Mesenchymal stem cell (in vitro differentiated cells and primary cell): Measurements from ENCODE around the gene TMEM202.
"Not testable (repeated sequence)": the region's sequence is repeated elsewhere in the genome, so short reads cannot be mapped to it uniquely, and the experiment has no call there.

Experiments used
- DNase-seq: peaks from one replicate; pipeline ENCODE4 v3.0.0-alpha.2; 2013
- H2AFZ ChIP-seq: one replicate; pipeline ENCODE4 v1.6.1; 2013; ENCODE audit warnings: low read depth, mild to moderate bottlenecking, control low read depth, inconsistent platforms, low read length, moderate library complexity
- H2AK5ac ChIP-seq: 2 replicates; pipeline ENCODE4 v1.6.1; 2013; ENCODE audit warnings: low read length, moderate library complexity, mild to moderate bottlenecking, inconsistent platforms; ENCODE audit not compliant: severe bottlenecking
- H2BK120ac ChIP-seq: one replicate; pipeline ENCODE4 v1.6.1; 2013; ENCODE audit warnings: low read depth, mild to moderate bottlenecking, inconsistent platforms, low read length, moderate library complexity
- H2BK12ac ChIP-seq, 2 experiments: one replicate each; pipeline ENCODE4 v1.6.1; 2013; ENCODE audit warnings: inconsistent platforms in 2 of 2, low read length in 2 of 2, mild to moderate bottlenecking in 2 of 2, moderate library complexity in 2 of 2, control low read depth in 1 of 2
- H2BK15ac ChIP-seq: one replicate; pipeline ENCODE4 v1.6.1; 2013; ENCODE audit warnings: mild to moderate bottlenecking, low read depth, inconsistent platforms; ENCODE audit not compliant: poor library complexity, severe bottlenecking
- H2BK5ac ChIP-seq: 2 replicates; pipeline ENCODE4 v1.6.1; 2013; ENCODE audit warnings: low read depth, mild to moderate bottlenecking, low read length, control low read depth, inconsistent platforms; ENCODE audit not compliant: poor library complexity, severe bottlenecking
- H3K14ac ChIP-seq, 2 experiments: one replicate each; pipeline ENCODE4 v1.6.1; 2013; ENCODE audit warnings: inconsistent platforms in 2 of 2, low read length in 2 of 2, control low read depth in 1 of 2, mild to moderate bottlenecking in 1 of 2, moderate library complexity in 1 of 2
- H3K18ac ChIP-seq, 2 experiments: one replicate each; pipeline ENCODE4 v1.6.1; 2013; ENCODE audit warnings: inconsistent platforms in 2 of 2, low read length in 2 of 2, control low read depth in 1 of 2, low read depth in 1 of 2, mild to moderate bottlenecking in 1 of 2
- H3K23ac ChIP-seq, 2 experiments: one replicate each; pipeline ENCODE4 v1.6.1; 2013; ENCODE audit warnings: inconsistent platforms in 2 of 2, low read length in 2 of 2, mild to moderate bottlenecking in 2 of 2, moderate library complexity in 2 of 2, control low read depth in 1 of 2
- H3K27ac ChIP-seq: 2 replicates; pipeline ENCODE4 v1.5.1; 2013; ENCODE audit warnings: mild to moderate bottlenecking, moderate library complexity, low read length, control low read depth, inconsistent platforms; ENCODE audit not compliant: poor library complexity, severe bottlenecking
- H3K27me3 ChIP-seq, 2 experiments: 2 replicates each; pipeline versions ENCODE4 v1.6.1 to v1.7.0; 2013; ENCODE audit warnings: low read length in 2 of 2, mild to moderate bottlenecking in 2 of 2, moderate library complexity in 2 of 2, control low read depth in 1 of 2, inconsistent platforms in 1 of 2; ENCODE audit not compliant: control insufficient read depth in 1 of 2, insufficient read depth in 1 of 2
- H3K36me3 ChIP-seq, 2 experiments: 2 replicates each; pipeline versions ENCODE4 v1.6.1 to v1.7.0; 2013; ENCODE audit warnings: low read length in 2 of 2, control low read depth in 1 of 2, inconsistent platforms in 1 of 2, low read depth in 1 of 2, mild to moderate bottlenecking in 1 of 2; ENCODE audit not compliant: insufficient read depth in 2 of 2, control insufficient read depth in 1 of 2
- H3K4ac ChIP-seq, 2 experiments: one replicate each; pipeline ENCODE4 v1.6.1; 2013; ENCODE audit warnings: inconsistent platforms in 2 of 2, low read length in 2 of 2, mild to moderate bottlenecking in 2 of 2, moderate library complexity in 2 of 2, control low read depth in 1 of 2, low read depth in 1 of 2
- H3K4me1 ChIP-seq: 2 replicates; pipeline ENCODE4 v1.6.1; 2013; ENCODE audit warnings: low read depth, low read length, control low read depth; ENCODE audit not compliant: control insufficient read depth, insufficient read depth
- H3K4me2 ChIP-seq: 2 replicates; pipeline ENCODE4 v1.6.1; 2013; ENCODE audit warnings: low read length, mild to moderate bottlenecking, inconsistent platforms; ENCODE audit not compliant: poor library complexity, severe bottlenecking
- H3K4me3 ChIP-seq, 2 experiments: 2 replicates each; pipeline versions ENCODE4 v1.5.1 to v1.7.0; 2013; ENCODE audit warnings: low read length in 2 of 2, mild to moderate bottlenecking in 2 of 2, control low read depth in 1 of 2, low read depth in 1 of 2; ENCODE audit not compliant: insufficient read depth in 1 of 2
- H3K79me1 ChIP-seq: replicated peaks from 2 replicates; pipeline ENCODE4 v1.6.1; 2013; ENCODE audit warnings: mild to moderate bottlenecking, control low read depth, low read length, inconsistent platforms; ENCODE audit not compliant: poor library complexity, severe bottlenecking
- H3K9ac ChIP-seq: 2 replicates; pipeline ENCODE4 v1.7.0; 2013; ENCODE audit warnings: mild to moderate bottlenecking, low read length, moderate library complexity
- H3K9me3 ChIP-seq: 2 replicates; pipeline ENCODE4 v1.7.0; 2013; ENCODE audit warnings: mild to moderate bottlenecking, low read length; ENCODE audit not compliant: control insufficient read depth
- H4K8ac ChIP-seq: one replicate; pipeline ENCODE4 v1.6.1; 2013; ENCODE audit warnings: inconsistent platforms, mild to moderate bottlenecking, low read length, moderate library complexity
- H4K91ac ChIP-seq: one replicate; pipeline ENCODE4 v1.6.1; 2013; ENCODE audit warnings: mild to moderate bottlenecking, low read length, inconsistent platforms
- WGBS: methylation state at CpG from one replicate; pipeline ENCODE4 v1.1.7; 2013; ENCODE audit warnings: mixed read lengths; 5-methylcytosine and 5-hydroxymethylcytosine counted together

Gene TMEM202

DNA sequence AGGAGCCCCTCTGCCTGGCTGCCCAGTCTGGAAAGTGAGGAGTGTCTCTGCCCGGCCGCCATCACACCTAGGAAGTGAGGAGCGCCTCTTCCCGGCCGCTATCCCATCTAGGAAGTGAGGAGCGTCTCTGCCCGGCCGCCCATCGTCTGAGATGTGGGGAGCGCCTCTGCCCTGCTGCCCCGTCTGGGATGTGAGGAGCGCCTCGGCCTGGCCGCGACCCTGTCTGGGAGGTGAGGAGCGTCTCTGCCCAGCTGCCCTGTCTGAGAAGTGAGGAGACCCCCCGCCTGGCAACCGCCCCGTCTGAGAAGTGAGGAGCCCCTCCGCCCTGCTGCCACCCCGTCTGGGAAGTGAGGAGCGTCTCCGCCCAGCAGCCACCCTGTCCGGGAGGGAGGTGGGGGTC, 1.8 kb upstream of the TMEM202 start:
- not testable (repeated sequence) for H3K9ac ChIP-seq

DNA sequence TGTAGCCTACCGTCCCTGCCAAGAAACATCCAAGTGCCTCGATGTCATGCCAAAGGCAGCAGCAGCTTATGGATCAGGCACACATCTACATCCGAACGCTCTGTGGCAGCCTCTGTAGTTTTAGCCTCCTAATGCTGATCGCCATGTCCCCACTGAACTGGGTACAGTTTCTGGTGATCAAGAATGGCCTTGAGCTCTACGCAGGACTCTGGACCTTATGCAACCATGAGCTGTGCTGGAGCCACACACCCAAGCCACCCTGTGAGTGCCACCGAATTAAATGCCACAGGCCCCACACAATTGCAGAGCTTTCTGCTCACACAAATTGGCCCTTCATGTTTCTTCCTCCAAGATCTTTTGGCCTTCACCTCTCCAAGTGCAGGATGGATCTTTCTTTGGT, 543 bp downstream of the TMEM202 start:
- Histone ChIP-seq H3K36me3 (no peaks in the 10 kb centered on the region), H2AFZ (no peak overlapping the region), H4K8ac (peak overlapping the region; percentile 37), H3K18ac (no peak overlapping the region), H3K9ac (no peak overlapping the region), H2BK15ac (no peak overlapping the region), H3K4me3 (no peak overlapping the region), H2BK12ac (no peak overlapping the region), H2BK5ac (no peak overlapping the region), H2BK120ac (no peak overlapping the region), H3K23ac (no peak overlapping the region), H3K27ac (no peak overlapping the region), H2AK5ac (no peak overlapping the region), H3K4ac (no peak overlapping the region), H4K91ac (no peak overlapping the region), H3K4me1 (no peaks in the 10 kb centered on the region), H3K27me3 (peaks cover 41 to 42% of the 10 kb centered on the region in 2 experiments), H3K14ac (no peak overlapping the region), H3K9me3 (no peaks in the 10 kb centered on the region), H3K79me1 (no peaks in the 10 kb centered on the region), H3K4me2 (no peak overlapping the region)
- no peak for DNase-seq
- 97% methylated on average over 7 of the region's 7 CpGs for WGBS

More for the DNA sequence above, 1.8 kb upstream of the TMEM202 start:
- H2BK12ac ChIP-seq, H4K8ac ChIP-seq, H3K4me3 ChIP-seq, H3K4me1 ChIP-seq, H2BK15ac ChIP-seq, H3K23ac ChIP-seq, H3K79me1 ChIP-seq, H2AK5ac ChIP-seq, H4K91ac ChIP-seq, H3K18ac ChIP-seq, H2AFZ ChIP-seq, H2BK5ac ChIP-seq, H3K27ac ChIP-seq, H3K36me3 ChIP-seq, H3K4me2 ChIP-seq, H3K9me3 ChIP-seq, H3K4ac ChIP-seq, DNase-seq, H3K14ac ChIP-seq, H2BK120ac ChIP-seq: not testable (repeated sequence)
- H3K27me3 ChIP-seq = peaks cover 25 to 30% of the 10 kb centered on the region in 2 experiments
- WGBS = 98% methylated on average over 7 of the region's 24 CpGs

DNA sequence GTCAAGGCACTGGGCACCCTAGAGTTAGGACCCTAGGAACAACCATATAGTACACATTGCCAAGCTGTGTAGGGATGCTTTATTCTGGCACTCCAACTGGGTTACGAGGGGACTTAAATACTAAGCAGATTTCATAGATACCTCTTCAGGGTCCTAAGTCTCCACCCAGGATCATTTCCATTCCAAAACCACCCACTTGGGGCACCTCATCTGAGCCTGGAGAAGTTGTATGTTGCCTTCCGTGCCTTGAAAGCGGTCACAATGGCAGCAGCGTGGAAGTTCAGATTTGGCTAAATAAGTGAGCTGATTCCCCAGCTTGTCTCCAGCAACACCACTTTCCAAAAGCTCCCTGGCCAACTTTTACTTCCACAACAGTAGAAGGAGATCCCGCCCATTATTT, 4.6 kb downstream of the TMEM202 start:
- H3K23ac ChIP-seq = no peak overlapping the region
- H2AFZ ChIP-seq = no peak overlapping the region
- no peak overlapping the region for H3K4me3 ChIP-seq
- no peaks in the 10 kb centered on the region for H3K36me3 ChIP-seq
- H3K27me3 ChIP-seq = peaks cover 63 to 64% of the 10 kb centered on the region in 2 experiments
- no peak overlapping the region for H2BK12ac ChIP-seq
- H3K9me3 ChIP-seq = no peaks in the 10 kb centered on the region
- 89% methylated on average over 5 of the region's 5 CpGs for WGBS
- H3K18ac ChIP-seq = no peak overlapping the region
- no peak overlapping the region for H2BK15ac ChIP-seq
- no peak overlapping the region for H2BK120ac ChIP-seq
- no peak overlapping the region for H2BK5ac ChIP-seq
- no peak overlapping the region for H3K14ac ChIP-seq
- H3K4me2 ChIP-seq = no peak overlapping the region
- no peak for DNase-seq
- H3K79me1 ChIP-seq = no peaks in the 10 kb centered on the region
- no peaks in the 10 kb centered on the region for H3K4me1 ChIP-seq
- H4K91ac ChIP-seq = no peak overlapping the region
- no peak overlapping the region for H3K27ac ChIP-seq
- H3K4ac ChIP-seq = no peak overlapping the region
- no peak overlapping the region for H3K9ac ChIP-seq
- no peak overlapping the region for H4K8ac ChIP-seq
- H2AK5ac ChIP-seq = no peak overlapping the region

DNA sequence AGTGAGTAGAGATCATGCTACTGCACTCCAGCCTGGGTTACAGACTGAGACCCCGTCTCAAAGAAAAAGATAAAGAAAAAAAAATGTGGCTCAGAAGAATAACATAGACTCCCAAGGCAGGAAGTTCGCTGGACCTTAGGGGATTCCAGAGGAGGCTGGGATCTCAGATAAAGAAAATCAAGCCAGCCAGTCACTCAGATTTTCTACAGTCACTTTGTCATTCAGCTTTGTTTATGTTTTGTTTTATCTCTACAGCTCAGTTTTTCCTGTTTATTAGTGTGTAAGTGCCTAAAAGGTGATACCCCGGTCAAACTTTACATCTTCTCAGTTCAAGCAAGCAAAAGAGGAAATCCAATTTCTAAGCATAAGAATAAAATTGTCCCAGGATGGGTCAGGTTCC, 6.3 kb downstream of the TMEM202 start:
- Histone ChIP-seq H3K4me3 (no peak overlapping the region), H3K18ac (no peak overlapping the region), H3K36me3 (no peaks in the 10 kb centered on the region), H2BK15ac (no peak overlapping the region), H4K91ac (no peak overlapping the region), H3K4me1 (no peaks in the 10 kb centered on the region), H3K27me3 (peaks cover 59 to 66% of the 10 kb centered on the region in 2 experiments), H4K8ac (no peak overlapping the region), H2AFZ (no peak overlapping the region), H3K4ac (no peak overlapping the region), H3K14ac (no peak overlapping the region), H2BK120ac (no peak overlapping the region), H3K4me2 (no peak overlapping the region), H3K27ac (no peak overlapping the region), H3K9me3 (no peaks in the 10 kb centered on the region), H2BK5ac (no peak overlapping the region), H2AK5ac (no peak overlapping the region), H2BK12ac (no peak overlapping the region), H3K79me1 (no peaks in the 10 kb centered on the region), H3K23ac (no peak overlapping the region), H3K9ac (no peak overlapping the region)
- DNase-seq = no peak
- 67% methylated on average over 3 of the region's 3 CpGs for WGBS
